ENCODE measurements around the gene TP53I13. TPM values are rescaled to one million over a fixed set of nuclear protein-coding genes. Genes with fewer than 3 reads are reported as not detected.

Gene TP53I13, protein sequence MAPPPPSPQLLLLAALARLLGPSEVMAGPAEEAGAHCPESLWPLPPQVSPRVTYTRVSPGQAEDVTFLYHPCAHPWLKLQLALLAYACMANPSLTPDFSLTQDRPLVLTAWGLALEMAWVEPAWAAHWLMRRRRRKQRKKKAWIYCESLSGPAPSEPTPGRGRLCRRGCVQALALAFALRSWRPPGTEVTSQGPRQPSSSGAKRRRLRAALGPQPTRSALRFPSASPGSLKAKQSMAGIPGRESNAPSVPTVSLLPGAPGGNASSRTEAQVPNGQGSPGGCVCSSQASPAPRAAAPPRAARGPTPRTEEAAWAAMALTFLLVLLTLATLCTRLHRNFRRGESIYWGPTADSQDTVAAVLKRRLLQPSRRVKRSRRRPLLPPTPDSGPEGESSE
- total RNA-seq: 10 to 100 TPM; 37.7 to 41.5 TPM

DNA sequence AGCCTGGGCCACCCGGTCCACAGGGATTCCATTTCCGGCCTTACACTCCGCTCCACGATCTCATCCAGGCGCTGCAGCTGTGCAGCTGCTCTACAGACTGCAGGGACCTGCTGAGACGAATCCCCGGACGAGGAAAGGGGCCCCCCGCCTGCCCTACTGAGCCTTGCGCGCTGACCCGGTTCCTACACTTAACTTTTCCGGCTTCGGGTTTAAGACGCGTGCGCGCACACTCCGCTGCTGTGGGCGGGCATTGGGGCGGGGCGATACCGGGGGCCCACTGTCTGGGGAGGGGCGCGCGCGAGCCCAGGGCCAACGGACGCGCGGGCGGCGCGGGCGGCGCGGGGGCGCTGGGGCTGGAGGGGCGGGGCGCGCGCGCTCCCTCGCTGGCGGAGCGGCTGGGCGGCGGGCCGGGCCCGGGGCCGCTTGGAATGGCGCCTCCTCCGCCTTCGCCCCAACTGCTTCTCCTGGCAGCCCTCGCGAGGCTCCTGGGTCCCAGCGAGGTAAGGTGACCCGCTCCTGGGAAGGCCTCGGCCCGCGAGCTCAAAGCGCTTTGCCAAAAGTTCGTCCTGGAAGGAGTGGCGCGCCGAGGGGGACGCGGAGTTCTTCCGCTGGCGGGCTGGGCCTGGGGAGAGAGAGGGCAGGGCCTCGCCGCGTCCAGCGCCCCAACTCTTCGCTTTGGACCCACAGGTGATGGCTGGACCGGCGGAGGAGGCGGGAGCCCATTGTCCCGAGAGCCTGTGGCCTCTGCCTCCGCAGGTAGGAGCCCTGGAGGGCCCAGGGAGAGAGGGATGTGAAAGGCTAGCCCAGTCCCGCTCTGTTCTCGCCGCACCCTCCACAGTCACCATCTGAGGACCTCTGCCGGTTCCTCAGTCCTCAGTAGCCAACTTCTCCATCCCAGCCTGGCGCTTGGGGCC, at the start of gene TP53I13:
TSS of gene TP53I13 (plus strand) at position 371 of the 914 bp plus-strand sequence. CDS start at position 429, 58 bp downstream.
- peak; percentile 96 for DNase-seq
- Mint-ChIP-seq H3K36me3 (ENCODE audit: low read depth) (peaks cover 8% of the 10 kb centered on the region), H3K4me3 (peak within 1 kb of the TSS; percentile 97), H3K27ac (peak within 1 kb of the TSS; percentile 96), H3K4me1 (peaks cover 30% of the 10 kb centered on the region), H3K9me3 (ENCODE audit: low read depth) (no peaks in the 10 kb centered on the region), H3K27me3 (no peaks in the 10 kb centered on the region)
- ATAC-seq: peak; percentile 64
- ChIA-PET CTCF (interaction anchor here (0.6 to 13.5 kb wide), 16 partner anchors 8 to 390 kb away, joined by 3 to 93 read pairs (median 4); partner anchors contain the start of genes ANKRD13B and GIT1), POLR2A (interaction anchor here (0.6 to 2.8 kb wide), 2 partner anchors 48 to 290 kb away, joined by 3 to 11 read pairs; no protein-coding TSS in a partner anchor)
- intact Hi-C loops (cut with DNase I, micrococcal nuclease): loop anchor here (1.0 to 10.0 kb wide), 14 partner anchors 20 to 906 kb away; partner anchors contain the start of genes GIT1 (in 2 of the 2), NUFIP2 (in 2 of the 2), NEK8 (in 1 of the 2) and SDF2 (in 1 of the 2)

DNA sequence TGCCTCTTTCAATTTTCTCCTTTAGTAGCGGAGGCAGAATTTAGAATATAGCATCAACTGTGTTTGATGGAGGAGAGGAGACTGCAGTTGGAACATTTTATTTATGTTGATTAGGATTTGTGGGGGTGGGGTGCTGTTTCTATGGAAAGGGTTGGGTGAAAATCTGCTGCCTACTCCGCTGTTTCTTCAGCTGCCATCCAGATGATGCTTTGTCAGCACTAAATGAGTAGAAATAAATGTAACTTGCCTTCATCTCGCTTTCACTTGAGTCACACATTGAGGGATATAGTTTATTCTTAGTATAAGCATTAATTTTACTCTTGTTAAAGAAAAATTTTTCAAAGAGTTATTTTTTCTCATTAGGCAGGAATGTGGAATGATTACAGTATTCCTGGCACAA, 43.8 kb upstream of the TP53I13 start:
- H3K27ac Mint-ChIP-seq: peak overlapping the region; percentile 19
- CTCF ChIA-PET: interaction anchor here (1.0 to 1.5 kb wide), 4 partner anchors 12 to 155 kb away, joined by 3 to 11 read pairs (median 6); partner anchors contain the start of gene TAOK1
- peaks cover 9% of the 10 kb centered on the region for H3K36me3 Mint-ChIP-seq (ENCODE audit: low read depth)
- H3K4me3 Mint-ChIP-seq: no peak overlapping the region
- intact Hi-C loops (cut with DNase I, micrococcal nuclease): no loop called here
- H3K9me3 Mint-ChIP-seq (ENCODE audit: low read depth): no peaks in the 10 kb centered on the region
- ATAC-seq (no peak), DNase-seq (no peak)
- H3K4me1 Mint-ChIP-seq: peaks cover 1% of the 10 kb centered on the region
- POLR2A ChIA-PET: interaction anchor here (0.7 kb wide), 1 partner anchor 255 kb away, joined by 3 read pairs; no protein-coding TSS in a partner anchor
- no peaks in the 10 kb centered on the region for H3K27me3 Mint-ChIP-seq

DNA sequence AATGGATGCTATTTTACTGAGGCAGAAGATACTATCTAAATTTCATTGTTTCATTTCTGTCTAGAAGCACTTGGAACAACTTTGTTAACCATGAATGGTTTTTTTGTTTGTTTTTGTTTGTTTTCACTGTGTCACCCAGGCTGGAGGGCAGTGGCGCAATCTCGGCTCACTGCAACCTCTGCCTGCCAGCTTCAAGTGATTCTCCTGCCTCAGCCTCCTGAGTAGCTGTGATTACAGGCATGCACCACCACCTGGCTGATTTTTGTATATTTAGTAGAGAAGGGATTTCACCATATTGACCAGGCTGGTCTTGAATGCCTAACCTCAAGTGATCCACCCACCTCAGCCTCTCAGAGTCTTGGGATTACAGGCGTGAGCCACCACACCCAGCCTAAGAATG, 42.2 kb upstream of the TP53I13 start:
- ChIA-PET POLR2A (no interaction called here), CTCF (interaction anchor here (1.2 to 1.6 kb wide), 2 partner anchors 23 to 306 kb away, joined by 3 read pairs; no protein-coding TSS in a partner anchor)
- ATAC-seq (no peak), DNase-seq (no peak)
- no peaks in the 10 kb centered on the region for H3K9me3 Mint-ChIP-seq (ENCODE audit: low read depth)
- intact Hi-C loops (cut with DNase I, micrococcal nuclease): no loop called here
- H3K27ac Mint-ChIP-seq: no peak overlapping the region
- H3K4me1 Mint-ChIP-seq: peaks cover 1% of the 10 kb centered on the region
- peaks cover 15% of the 10 kb centered on the region for H3K36me3 Mint-ChIP-seq (ENCODE audit: low read depth)
- no peak overlapping the region for H3K4me3 Mint-ChIP-seq
- H3K27me3 Mint-ChIP-seq: no peaks in the 10 kb centered on the region

DNA sequence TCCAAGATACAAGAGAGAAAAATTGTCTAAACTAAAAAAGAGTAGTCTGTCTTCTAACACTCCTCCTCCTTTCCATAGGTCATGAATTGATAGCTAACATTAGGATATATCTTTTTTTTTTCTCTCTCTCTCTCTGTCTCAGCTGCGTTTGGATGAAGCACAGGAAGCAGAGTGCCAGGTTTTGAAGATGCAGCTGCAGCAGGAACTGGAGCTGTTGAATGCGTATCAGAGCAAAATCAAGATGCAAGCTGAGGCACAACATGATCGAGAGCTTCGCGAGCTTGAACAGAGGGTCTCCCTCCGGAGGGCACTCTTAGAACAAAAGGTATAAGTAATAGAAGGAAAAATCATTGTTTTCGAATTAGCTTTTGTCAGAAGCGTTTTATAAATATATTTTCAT, 34.5 kb upstream of the TP53I13 start:
- ChIA-PET CTCF (interaction anchor here (0.6 to 5.1 kb wide), 11 partner anchors 10 to 277 kb away, joined by 3 to 67 read pairs (median 3); partner anchors contain the start of gene ABHD15), POLR2A (no interaction called here)
- H3K27me3 Mint-ChIP-seq: no peaks in the 10 kb centered on the region
- intact Hi-C loops (cut with DNase I, micrococcal nuclease): no loop called here
- H3K4me1 Mint-ChIP-seq: no peaks in the 10 kb centered on the region
- DNase-seq (no peak), ATAC-seq (no peak)
- no peak overlapping the region for H3K4me3 Mint-ChIP-seq
- no peak overlapping the region for H3K27ac Mint-ChIP-seq
- no peaks in the 10 kb centered on the region for H3K9me3 Mint-ChIP-seq (ENCODE audit: low read depth)
- peaks cover 34% of the 10 kb centered on the region for H3K36me3 Mint-ChIP-seq (ENCODE audit: low read depth)

DNA sequence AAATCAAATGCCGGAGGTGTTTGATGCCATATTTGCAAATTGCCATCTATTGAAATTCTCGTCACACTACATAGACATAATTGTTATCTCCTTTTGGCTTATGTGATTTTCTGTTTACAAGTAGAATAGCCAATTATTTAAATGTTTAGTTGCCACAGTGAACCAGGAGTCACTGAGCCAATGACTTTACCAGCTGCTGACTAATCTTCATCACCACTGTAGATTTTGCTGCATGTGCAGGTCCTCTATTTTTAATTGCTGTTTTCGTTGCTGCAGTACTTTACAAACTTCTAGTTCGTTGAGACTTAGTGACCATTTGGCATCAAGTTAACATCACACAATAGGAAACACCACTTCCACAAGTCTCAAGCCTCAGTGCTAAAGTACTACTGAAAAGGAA, 24.4 kb upstream of the TP53I13 start:
- Mint-ChIP-seq H3K9me3 (ENCODE audit: low read depth) (no peaks in the 10 kb centered on the region), H3K4me1 (no peaks in the 10 kb centered on the region), H3K27ac (no peak overlapping the region), H3K27me3 (no peaks in the 10 kb centered on the region), H3K36me3 (ENCODE audit: low read depth) (peaks cover 19% of the 10 kb centered on the region), H3K4me3 (no peak overlapping the region)
- ChIA-PET POLR2A (no interaction called here), CTCF (interaction anchor here (0.9 kb wide), 1 partner anchor 9 kb away, joined by 3 read pairs; no protein-coding TSS in a partner anchor)
- intact Hi-C loops (cut with DNase I, micrococcal nuclease): no loop called here
- no peak for ATAC-seq
- DNase-seq: no peak

DNA sequence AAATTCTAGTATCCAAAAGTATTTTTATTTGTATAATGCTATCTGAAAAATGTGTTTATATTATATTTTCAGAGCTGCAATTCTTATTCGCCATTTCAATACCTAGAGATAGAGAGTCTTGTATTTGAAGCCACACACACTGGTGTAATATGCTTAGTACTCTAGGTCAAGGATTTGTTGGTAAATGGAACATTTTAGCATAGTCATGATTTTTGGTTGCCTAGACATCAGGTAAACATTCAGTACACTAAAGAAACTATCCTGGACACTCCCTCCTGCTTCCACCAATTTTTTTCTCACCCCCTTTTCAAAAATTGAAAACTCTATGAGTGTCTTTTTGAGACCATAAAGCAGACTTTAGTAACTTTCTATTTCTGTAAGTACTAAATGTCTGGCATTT, 22.4 kb upstream of the TP53I13 start:
- POLR2A ChIA-PET: no interaction called here
- H3K27ac Mint-ChIP-seq: no peak overlapping the region

DNA sequence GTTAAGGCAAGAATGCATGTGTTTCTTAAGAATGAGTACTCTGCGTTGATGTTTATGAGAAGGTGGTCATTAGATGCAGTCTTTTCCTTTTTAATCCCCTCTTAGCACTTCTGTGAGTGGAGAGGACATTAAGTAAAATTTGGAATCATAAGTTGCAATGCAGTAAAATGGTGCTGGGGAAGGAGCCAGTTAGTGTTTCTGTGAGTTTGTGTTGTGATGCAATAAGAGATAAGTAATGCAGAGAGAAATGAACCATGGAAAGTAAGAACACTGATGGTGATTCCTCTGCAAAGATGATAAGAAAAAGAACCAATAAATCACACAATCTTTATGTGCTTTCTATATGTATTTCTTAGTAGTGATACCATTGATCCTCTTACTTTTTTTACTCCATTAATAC, 21.7 kb upstream of the TP53I13 start:
- ATAC-seq: no peak
- intact Hi-C loops (cut with DNase I, micrococcal nuclease): no loop called here

More for the DNA sequence above, 22.4 kb upstream of the TP53I13 start:
- CTCF ChIA-PET: interaction anchor here (1.4 to 2.4 kb wide), 2 partner anchors 9 to 265 kb away, joined by 3 to 8 read pairs; no protein-coding TSS in a partner anchor
- H3K4me1 Mint-ChIP-seq: no peaks in the 10 kb centered on the region
- intact Hi-C loops (cut with DNase I, micrococcal nuclease): no loop called here
- no peaks in the 10 kb centered on the region for H3K27me3 Mint-ChIP-seq
- DNase-seq (no peak), ATAC-seq (no peak)
- no peaks in the 10 kb centered on the region for H3K9me3 Mint-ChIP-seq (ENCODE audit: low read depth)
- H3K36me3 Mint-ChIP-seq (ENCODE audit: low read depth): peaks cover 16% of the 10 kb centered on the region
- no peak overlapping the region for H3K4me3 Mint-ChIP-seq

DNA sequence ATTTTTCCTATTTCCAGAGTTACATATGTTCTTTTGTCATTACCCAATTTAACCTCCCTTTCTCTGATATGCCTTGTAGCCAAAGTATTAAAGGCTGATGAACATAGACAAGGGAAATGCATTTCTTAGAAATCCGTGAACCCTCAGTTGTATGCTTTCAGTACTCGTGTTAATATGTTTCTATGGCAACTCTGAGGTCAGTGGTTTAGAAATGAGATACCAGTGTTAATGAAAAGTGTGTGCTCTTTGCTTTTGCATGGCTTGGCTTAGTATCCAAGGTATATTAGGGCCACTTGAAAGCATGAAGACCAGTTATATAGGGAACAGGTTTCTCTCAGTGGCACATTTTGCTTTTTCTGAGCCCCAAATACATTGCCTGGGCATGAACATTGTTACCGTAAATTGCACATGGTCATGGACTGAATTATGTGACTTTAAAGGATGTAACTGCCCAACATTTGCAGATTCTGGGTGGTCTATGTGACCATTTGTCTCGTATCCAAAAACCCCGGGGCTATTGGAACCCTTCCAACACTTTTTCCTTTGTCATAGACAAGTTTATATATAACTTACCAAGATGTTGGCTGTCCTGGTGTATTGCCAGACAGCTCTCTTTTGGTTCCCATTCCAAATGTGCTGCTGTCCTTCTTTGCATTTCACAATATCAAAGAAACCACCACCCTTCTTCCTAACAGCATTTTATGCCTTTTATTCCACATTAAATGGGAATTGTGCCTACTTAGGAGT, 19.2 kb upstream of the TP53I13 start:
- ChIA-PET CTCF (interaction anchor here (1.1 to 1.9 kb wide), 2 partner anchors 12 to 22 kb away, joined by 3 to 10 read pairs; no protein-coding TSS in a partner anchor), POLR2A (no interaction called here)
- Mint-ChIP-seq H3K9me3 (ENCODE audit: low read depth) (no peaks in the 10 kb centered on the region), H3K27me3 (no peaks in the 10 kb centered on the region), H3K4me3 (no peak overlapping the region), H3K4me1 (no peaks in the 10 kb centered on the region), H3K27ac (no peak overlapping the region), H3K36me3 (ENCODE audit: low read depth) (peaks cover 2% of the 10 kb centered on the region)
- DNase-seq (no peak), ATAC-seq (peak; percentile 36)
- intact Hi-C loops (cut with DNase I, micrococcal nuclease): no loop called here

More for the DNA sequence above, 21.7 kb upstream of the TP53I13 start:
- H3K27me3 Mint-ChIP-seq: no peaks in the 10 kb centered on the region
- ChIA-PET POLR2A (no interaction called here), CTCF (interaction anchor here (2.4 kb wide), 1 partner anchor 10 kb away, joined by 8 read pairs; no protein-coding TSS in a partner anchor)
- no peak overlapping the region for H3K4me3 Mint-ChIP-seq
- DNase-seq: no peak
- no peak overlapping the region for H3K27ac Mint-ChIP-seq
- H3K9me3 Mint-ChIP-seq (ENCODE audit: low read depth): no peaks in the 10 kb centered on the region
- H3K4me1 Mint-ChIP-seq: no peaks in the 10 kb centered on the region
- H3K36me3 Mint-ChIP-seq (ENCODE audit: low read depth): peaks cover 16% of the 10 kb centered on the region

DNA sequence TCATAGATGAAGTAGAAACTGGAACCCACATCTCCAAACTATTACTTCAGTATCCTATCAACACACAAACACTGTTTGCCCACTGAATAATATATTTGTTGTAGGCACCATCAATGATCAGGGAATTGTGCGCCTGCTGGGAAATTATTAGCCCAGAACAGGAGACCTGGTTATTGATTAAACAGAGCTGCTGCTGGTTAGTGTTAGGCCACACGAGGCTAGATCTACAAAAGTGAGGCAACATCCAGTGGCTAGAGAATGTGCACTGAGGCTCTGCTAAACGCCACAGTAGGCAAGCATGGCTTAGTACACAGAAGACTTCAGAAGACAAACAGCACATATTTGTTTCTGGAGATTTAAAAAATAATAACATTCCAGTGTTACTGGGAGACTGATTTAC, 12.7 kb upstream of the TP53I13 start:
- Mint-ChIP-seq H3K27me3 (no peaks in the 10 kb centered on the region), H3K27ac (no peak overlapping the region), H3K36me3 (ENCODE audit: low read depth) (no peaks in the 10 kb centered on the region), H3K4me3 (no peak overlapping the region), H3K9me3 (ENCODE audit: low read depth) (no peaks in the 10 kb centered on the region), H3K4me1 (peaks cover 14% of the 10 kb centered on the region)
- DNase-seq (no peak), ATAC-seq (no peak)
- ChIA-PET CTCF (no interaction called here), POLR2A (no interaction called here)
- intact Hi-C loops (cut with DNase I, micrococcal nuclease): no loop called here

DNA sequence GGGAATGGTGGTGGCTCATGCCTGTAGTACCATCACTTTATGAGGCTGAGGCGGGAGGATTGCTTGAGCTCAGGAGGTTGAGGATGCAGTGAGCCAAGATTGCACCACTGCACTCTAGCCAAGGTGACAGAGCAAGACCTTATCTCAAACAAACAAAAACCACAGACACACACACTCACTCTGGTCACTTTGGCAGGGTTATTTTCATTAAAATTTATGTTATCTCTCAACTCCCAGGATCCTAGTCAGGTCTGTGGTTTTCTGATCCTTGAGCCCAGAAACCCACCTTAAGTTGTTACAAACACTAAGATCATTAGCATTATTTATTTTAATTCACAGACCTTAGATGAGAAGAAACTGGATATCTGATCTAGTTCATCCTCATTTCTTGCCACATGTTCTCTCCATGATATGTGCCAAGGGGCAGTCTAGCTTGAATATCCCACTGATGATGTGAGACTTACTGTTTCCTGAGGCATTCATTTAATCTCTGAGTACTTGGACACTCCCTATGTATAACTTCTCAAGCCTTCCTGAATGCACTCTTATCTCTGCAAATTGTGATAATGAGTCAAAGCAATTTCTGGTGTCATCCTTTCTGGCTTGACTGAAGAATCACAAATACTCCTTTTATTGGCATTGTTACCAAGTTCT, 11.3 kb upstream of the TP53I13 start:
- peaks cover 6% of the 10 kb centered on the region for H3K36me3 Mint-ChIP-seq (ENCODE audit: low read depth)
- no peaks in the 10 kb centered on the region for H3K9me3 Mint-ChIP-seq (ENCODE audit: low read depth)
- peaks cover 14% of the 10 kb centered on the region for H3K4me1 Mint-ChIP-seq
- ChIA-PET POLR2A (interaction anchor here (0.6 kb wide), 1 partner anchor 28 kb away, joined by 3 read pairs; no protein-coding TSS in a partner anchor), CTCF (interaction anchor here (0.9 kb wide), 1 partner anchor 187 kb away, joined by 5 read pairs; no protein-coding TSS in a partner anchor)
- no peak overlapping the region for H3K27ac Mint-ChIP-seq
- H3K27me3 Mint-ChIP-seq: no peaks in the 10 kb centered on the region
- ATAC-seq (no peak), DNase-seq (no peak)
- H3K4me3 Mint-ChIP-seq: no peak overlapping the region
- intact Hi-C loops (cut with DNase I, micrococcal nuclease): no loop called here
